ENCODE measurements around the gene BCAS1.

BCAS1 gene

DNA sequence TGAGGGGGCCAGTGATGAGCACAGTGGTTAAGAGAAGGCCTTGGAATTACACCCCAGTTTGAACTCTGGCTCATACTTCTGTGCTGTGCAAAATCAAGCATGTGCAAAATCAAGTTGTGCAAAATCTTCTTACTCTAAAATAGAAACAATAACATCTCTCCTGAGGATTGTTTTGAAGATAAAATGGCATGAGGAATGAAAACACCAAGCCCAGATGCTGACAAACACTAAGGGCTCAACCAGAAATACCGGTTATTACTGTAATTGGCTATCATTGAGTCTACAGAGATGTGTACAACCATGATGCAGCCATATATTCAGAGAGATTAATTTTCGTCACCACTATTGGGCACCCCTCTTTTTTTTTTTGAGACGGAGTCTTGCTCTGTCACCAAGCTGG, 5.9 kb upstream of the BCAS1 start:
- DNase-seq (ENCODE audit: low read depth in 3 of 3), result no peak

- DNase-seq (ENCODE audit: low read depth in 3 of 3), result no peak
Observed at GRCh38 chr20:54075322-54075721, 4.9 kb upstream of the BCAS1 start.

- no peak for DNase-seq (ENCODE audit: low read depth in 3 of 3)
Observed at GRCh38 chr20:54074511-54074910, 4.1 kb upstream of the BCAS1 start.

GRCh38 chr20:54073288-54073687, 2.9 kb upstream of the BCAS1 start:
- DNase-seq (ENCODE audit: low read depth in 3 of 3), result no peak

- no peak for DNase-seq (ENCODE audit: low read depth in 3 of 3)
Observed at GRCh38 chr20:54069501-54069971, 858 bp downstream of the BCAS1 start.

GRCh38 chr20:54068966-54069365, 1.4 kb downstream of the BCAS1 start:
- DNase-seq (ENCODE audit: low read depth in 3 of 3), result no peak

- no peak for DNase-seq (ENCODE audit: low read depth in 3 of 3)
Observed at GRCh38 chr20:54068495-54068894, 1.9 kb downstream of the BCAS1 start.

GRCh38 chr20:54067606-54068174, 2.7 kb downstream of the BCAS1 start:
- no peak for DNase-seq (ENCODE audit: low read depth in 3 of 3)

DNA sequence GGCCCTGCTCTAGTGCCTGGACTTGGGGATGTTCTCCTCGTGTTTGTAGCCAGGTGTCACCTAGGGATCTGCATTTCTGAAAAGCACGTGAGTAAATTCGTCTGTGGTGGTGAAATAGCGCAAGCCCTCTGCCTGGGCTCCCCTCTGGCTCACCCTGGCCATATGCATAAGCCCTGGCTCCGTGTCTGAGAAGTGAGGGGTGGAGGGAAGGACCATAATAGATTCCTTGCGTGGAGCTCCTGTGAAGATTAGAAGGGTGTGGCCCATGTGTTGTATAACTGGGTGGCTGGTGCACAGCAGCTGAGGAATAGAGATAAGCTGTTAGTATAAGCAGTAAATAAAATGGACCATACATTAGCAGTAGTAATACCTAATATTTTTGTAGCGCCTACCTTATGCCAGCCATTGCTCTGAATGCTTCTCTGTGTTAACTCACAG, 4.8 kb downstream of the BCAS1 start:
- no peak for DNase-seq (ENCODE audit: low read depth in 3 of 3)

- DNase-seq (ENCODE audit: low read depth in 3 of 3), result no peak
Observed at GRCh38 chr20:54064939-54065338, 5.5 kb downstream of the BCAS1 start.

- DNase-seq (ENCODE audit: low read depth in 3 of 3), result no peak
Observed at GRCh38 chr20:54063992-54064676, 6.3 kb downstream of the BCAS1 start.

- no peak for DNase-seq (ENCODE audit: low read depth in 3 of 3)
Observed at GRCh38 chr20:54063580-54063979, 6.8 kb downstream of the BCAS1 start.

- DNase-seq (ENCODE audit: low read depth in 3 of 3), result no peak
Observed at GRCh38 chr20:54062812-54063280, 7.5 kb downstream of the BCAS1 start.

- no peak for DNase-seq (ENCODE audit: low read depth in 3 of 3)
Observed at GRCh38 chr20:54061101-54061881, 9.1 kb downstream of the BCAS1 start.

DNA sequence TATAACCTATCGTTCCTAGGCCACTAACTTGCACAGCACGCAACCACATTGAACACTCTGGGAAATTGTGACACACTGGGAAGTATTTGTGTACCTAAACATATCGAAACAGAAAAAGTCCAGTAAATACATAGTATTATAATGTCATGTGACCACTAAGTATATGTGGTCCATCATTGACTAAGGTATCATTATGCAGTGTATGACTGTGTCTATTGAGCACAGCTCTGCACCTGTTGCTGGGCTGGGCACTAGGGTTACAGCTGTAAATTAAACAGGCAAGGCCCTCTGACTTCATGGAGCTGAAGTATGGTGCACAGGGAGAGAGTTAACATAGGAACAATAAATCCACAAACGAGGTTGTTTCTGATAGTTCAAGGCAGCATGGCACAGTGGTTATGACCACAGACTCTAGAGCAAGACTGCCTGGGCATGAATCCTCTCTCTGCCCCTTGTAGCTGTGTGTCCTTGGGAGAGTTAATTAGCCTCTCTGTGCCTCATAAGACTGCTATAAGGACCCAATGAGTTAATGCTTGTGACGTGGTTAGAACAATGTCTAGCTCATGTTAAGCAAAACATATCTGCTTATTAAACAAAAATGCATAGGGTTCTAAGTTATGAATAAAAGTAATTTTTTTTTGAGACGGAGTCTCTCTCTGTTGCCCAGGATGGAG, 10.6 kb downstream of the BCAS1 start:
- no peak for DNase-seq (ENCODE audit: low read depth in 3 of 3)

DNA sequence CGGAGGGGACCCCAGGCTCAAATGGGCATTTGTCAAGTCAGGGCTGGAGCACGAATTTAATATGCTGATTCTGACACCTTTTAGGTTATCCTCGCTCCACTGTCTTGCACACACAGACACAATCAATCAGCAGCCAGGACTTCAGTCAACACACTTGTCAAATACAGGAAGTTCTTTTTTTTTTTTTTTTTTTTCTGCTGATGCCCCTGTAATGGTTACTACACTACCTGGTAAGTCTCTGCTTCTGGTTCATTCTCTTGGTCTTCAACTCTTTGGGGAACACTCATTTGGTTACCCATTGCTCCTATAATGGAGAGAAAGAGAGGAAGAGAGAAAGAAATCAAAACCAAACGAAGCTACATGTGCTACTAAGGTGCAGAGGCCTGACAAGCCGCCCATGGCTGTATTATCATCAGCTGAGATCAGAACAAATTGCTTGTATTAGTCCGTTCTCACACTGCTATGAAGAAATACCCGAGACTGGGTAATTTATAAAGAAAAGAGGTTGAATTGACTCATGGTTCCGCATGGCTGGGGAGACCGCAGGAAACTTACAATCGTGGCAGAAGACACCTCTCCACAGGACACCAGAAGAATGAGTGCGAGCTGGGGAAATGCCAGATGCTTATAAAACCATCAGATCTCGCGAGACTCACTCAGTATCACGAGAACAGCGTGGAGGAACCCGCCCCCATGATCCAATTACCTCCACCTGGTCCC, 11.8 kb downstream of the BCAS1 start:
- no peak for DNase-seq (ENCODE audit: low read depth in 3 of 3)

GRCh38 chr20:54056762-54057639, 13.4 kb downstream of the BCAS1 start:
- no peak for DNase-seq (ENCODE audit: low read depth in 3 of 3)

DNA sequence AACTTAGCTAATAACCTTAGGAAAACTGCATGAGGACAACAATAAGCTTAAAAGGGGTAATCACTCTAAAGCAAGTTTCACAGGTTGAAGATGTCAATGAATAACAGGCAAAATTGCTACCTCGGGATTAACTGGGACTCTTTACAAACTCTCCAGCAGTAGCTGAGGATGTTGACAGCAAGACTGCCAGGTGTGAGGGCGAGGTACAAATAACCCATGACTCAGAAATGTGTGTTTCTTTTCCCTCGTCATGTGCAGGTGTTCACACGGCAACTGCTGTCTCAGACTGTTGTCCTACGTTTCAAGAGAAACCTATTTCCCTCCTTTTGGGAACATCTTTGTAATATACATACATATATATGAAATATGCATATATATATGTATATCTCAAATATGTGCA, 15.9 kb downstream of the BCAS1 start:
- no peak for DNase-seq (ENCODE audit: low read depth in 3 of 3)

DNA sequence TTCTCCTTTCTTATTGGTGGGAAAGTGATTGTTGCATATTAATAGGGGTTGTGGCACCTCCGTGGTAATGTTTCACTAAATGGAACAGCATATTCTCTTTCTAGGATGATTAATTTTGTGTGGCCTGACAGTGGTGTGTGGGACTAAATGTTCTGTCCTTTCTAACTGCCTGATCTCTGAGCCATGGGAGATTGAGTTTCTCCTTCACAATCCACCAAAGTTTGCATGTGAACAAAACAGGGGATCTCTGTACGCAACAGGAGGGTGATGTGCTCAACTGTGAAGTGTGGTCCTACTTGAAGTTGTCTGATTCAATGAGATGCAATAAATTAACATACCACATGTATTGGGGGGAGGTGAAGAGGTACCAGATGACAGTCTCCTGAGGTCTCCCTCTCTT, 19.3 kb downstream of the BCAS1 start:
- no peak for DNase-seq (ENCODE audit: low read depth in 3 of 3)

DNA sequence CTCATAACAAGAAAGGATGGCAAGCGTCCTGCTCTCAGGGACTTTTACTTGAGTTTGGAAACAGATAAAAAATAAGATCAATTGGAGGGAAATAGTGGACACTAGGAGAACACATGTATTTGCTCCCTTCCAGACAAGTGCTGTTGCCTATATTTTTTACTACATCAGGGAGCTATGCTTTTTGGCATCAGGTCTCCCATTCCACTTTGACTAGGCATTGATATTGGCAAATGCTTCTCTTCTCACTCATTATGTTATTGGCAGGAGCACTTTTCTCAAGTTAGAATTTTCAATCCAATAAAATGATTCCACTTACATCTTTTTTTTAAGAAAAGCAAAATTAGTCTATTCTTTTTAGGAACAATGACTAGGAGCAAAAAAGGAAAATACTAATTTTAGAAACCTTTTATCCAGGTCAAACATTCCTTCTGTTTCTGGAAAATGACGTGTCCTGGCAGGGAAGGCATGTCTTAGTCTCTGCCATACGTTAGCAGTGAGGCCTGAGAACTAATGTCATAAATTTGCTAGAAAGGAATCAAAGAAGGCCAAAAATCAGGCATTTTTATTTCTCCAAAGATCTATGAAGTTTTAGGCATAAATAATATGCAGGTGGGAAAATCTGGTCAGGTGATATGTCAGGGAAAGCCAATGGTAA, 21.4 kb downstream of the BCAS1 start:
- DNase-seq (ENCODE audit: low read depth in 3 of 3), result no peak

Data from stimulated activated CD4-positive, alpha-beta T cell treated with anti-CD3 and anti-CD28 coated beads, TNF-alpha, amount 100 ng/mL, for 48 hours (primary cell).